Heart left ventricle (tissue), 16 donors: ENCODE results near the gene RBM15. TPM values are rescaled to one million over a fixed set of nuclear protein-coding genes. Genes with fewer than 3 reads are reported as not detected.

Experiments used
- ATAC-seq, 4 donors: fragments of 200-7000 bp; cut with Tn5 transposase; one replicate each; pipeline ENCODE4 v1.9.1; 2020 to 2022; ENCODE audit warnings: moderate library complexity in 4 of 4, mild to moderate bottlenecking in 3 of 4, moderate number of reproducible peaks in 1 of 4
- DNase-seq, 5 donors: peaks; one replicate each; pipeline ENCODE4 v3.0.0-alpha.2; 2020
- H3K27ac ChIP-seq, 12 donors: fragments of 200-600 bp; sonication (generic) in 4 of 12; one replicate each; pipeline versions ENCODE4 v1.5.0 to v1.8.0; 2016 to 2022; ENCODE audit warnings: mild to moderate bottlenecking in 2 of 12
- H3K27me3 ChIP-seq, 9 donors: fragments of 200-600 bp; sonication (generic) in 2 of 9; one replicate each; pipeline versions ENCODE4 v1.5.1 to v1.8.0; 2016 to 2022; ENCODE audit warnings: mild to moderate bottlenecking in 3 of 9
- H3K36me3 ChIP-seq, 9 donors: fragments of 200-600 bp; sonication (generic) in 2 of 9; one replicate each; pipeline versions ENCODE4 v1.5.0 to v1.8.0; 2018 to 2022; ENCODE audit warnings: mild to moderate bottlenecking in 2 of 9
- H3K4me1 ChIP-seq, 12 donors: fragments of 200-600 bp; sonication (generic) in 4 of 12; one replicate each; pipeline versions ENCODE4 v1.5.0 to v1.8.0; 2016 to 2022; ENCODE audit warnings: mild to moderate bottlenecking in 3 of 12
- H3K4me3 ChIP-seq, 12 donors: fragments of 200-600 bp; sonication (generic) in 4 of 12; one replicate each; pipeline versions ENCODE4 v1.5.0 to v1.8.0; 2017 to 2022; ENCODE audit warnings: mild to moderate bottlenecking in 9 of 12, moderate library complexity in 4 of 12
- H3K9me3 ChIP-seq, 12 donors: fragments of 200-600 bp; sonication (generic) in 4 of 12; one replicate each; pipeline versions ENCODE4 v1.5.0 to v1.8.0; 2016 to 2022; ENCODE audit warnings: mild to moderate bottlenecking in 1 of 12
- POLR2A ChIP-seq, 2 donors: fragments of 450-650 bp; IDR thresholded peaks; one replicate each; pipeline ENCODE4 v1.6.1; 2017; ENCODE audit warnings: antibody characterized with exemption in 2 of 2, mild to moderate bottlenecking in 2 of 2, moderate library complexity in 2 of 2
- WGBS, 4 donors: extraction: QIAGEN DNeasy Blood & Tissue Kit in 2 of 4; methylation state at CpG; one replicate each; pipeline versions ENCODE4 v1.1.5 to v1.1.7; 2013 to 2018; 5-methylcytosine and 5-hydroxymethylcytosine counted together
- intact Hi-C, 10 donors: fragments of 100-400 bp; cut with DNase I; formaldehyde crosslinking; loops; one replicate each; pipeline versions ENCODE4 v1.11.1 to v1.14.2; 2022
- polyA plus RNA-seq, 2 donors: library from polyadenylated mRNA; stranded (reverse); fragments of 200-250 nt; gene quantifications; one replicate each; pipeline ENCODE4 v1.2.3, GENCODE V29; 2013
- total RNA-seq, 9 donors: library from RNA; depleted of rRNA in 2 of 9; stranded (reverse); fragments of >200 nt in 2 of 9; fragmentation: NEBNext Ultra II Directional in 3 of 9; extraction: Animal tissue kit (Norgen Biotek cat#: 25700) in 3 of 9; gene quantifications; one replicate each; pipeline versions ENCODE4 v1.1.0 to v1.2.4, GENCODE V29; 2016 to 2023
- TF ChIP-seq, protein P1 (sequence below), 12 donors: fragments of 200-600 bp; sonication (generic) in 4 of 12; IDR thresholded peaks; one replicate each; pipeline versions ENCODE4 v1.5.0 to v1.8.0; 2018 to 2022; ENCODE audit warnings: antibody characterized with exemption in 12 of 12, mild to moderate bottlenecking in 5 of 12
- donor health status: ischemic (EF 13 %, LVEDD 7.1; RV severe dilation, severe dysfunction).
- donor health status: healthy with polysubstance abuse.
- donor health status: DM: no; HTN: yes; CAD: no.
- donor health status: DM: no; HTN: no; CAD: no.
- donor health status: ischemic (EF 25% LVEDD 6.9; RV normal size, moderate dysfunction).
- donor health status: ischemic (EF 25% LVEDD 5.7; RV mildly dilated, moderate dysfunction).
- donor health status: healthy.
- donor health status: DM: yes; HTN: yes; CAD: no.
- donor health status: ischemic (EF 35%, LVEDD 5.7; RV mildly dilated, moderate dysfunction).
- donor health status: nonischemic (EF 11% LVEDD 7.7; RV severe dilation, severe dysfunction).
- donor health status: DM: yes; HTN: yes; CAD: no.
- donor health status: PGD.
- donor health status: ischemic (EF 29% LVEDD 5.4; RV normal size, mild dysfunction).
- donor health status: nonischemic (EF 23%, LVEDD 6.1; RV moderate dilation, normal function).

Gene RBM15
- total and polyA plus RNA-seq, 11 donors, result 4.6 to 24.4 (median 16.3) TPM

DNA sequence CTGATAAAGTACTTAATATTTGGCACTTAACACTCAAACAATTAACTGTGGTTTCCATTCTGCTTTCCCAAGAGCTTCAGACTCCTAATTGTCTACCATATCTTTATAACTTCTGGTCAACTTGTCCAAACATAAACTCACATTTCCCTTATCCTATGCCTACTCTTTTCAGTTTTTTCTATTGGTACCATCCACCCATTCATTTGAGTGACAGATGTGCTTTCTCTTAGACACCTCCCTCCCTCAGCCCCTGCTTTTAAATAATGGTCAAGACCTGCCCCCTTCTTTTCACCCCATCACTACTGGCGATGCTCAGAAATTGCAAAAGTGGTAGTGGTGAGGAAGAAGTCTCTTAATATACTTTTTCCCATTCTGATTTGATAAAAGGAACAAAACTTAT lies 46.2 kb downstream of the RBM15 start:
- Histone ChIP-seq H3K4me1 (peaks cover 0 to 27% (median 7%) of the 10 kb centered on the region in 12 donors), H3K9me3 (no peaks in the 10 kb centered on the region), H3K27ac (no peak overlapping the region), H3K4me3 (no peak overlapping the region), H3K36me3 (peaks cover 0 to 45% (median 9%) of the 10 kb centered on the region in 9 donors), H3K27me3 (no peaks in the 10 kb centered on the region)
- no peak for TF ChIP-seq POLR2A (IDR thresholded peaks at IDR 0.05)
- TF ChIP-seq, protein P1, sequence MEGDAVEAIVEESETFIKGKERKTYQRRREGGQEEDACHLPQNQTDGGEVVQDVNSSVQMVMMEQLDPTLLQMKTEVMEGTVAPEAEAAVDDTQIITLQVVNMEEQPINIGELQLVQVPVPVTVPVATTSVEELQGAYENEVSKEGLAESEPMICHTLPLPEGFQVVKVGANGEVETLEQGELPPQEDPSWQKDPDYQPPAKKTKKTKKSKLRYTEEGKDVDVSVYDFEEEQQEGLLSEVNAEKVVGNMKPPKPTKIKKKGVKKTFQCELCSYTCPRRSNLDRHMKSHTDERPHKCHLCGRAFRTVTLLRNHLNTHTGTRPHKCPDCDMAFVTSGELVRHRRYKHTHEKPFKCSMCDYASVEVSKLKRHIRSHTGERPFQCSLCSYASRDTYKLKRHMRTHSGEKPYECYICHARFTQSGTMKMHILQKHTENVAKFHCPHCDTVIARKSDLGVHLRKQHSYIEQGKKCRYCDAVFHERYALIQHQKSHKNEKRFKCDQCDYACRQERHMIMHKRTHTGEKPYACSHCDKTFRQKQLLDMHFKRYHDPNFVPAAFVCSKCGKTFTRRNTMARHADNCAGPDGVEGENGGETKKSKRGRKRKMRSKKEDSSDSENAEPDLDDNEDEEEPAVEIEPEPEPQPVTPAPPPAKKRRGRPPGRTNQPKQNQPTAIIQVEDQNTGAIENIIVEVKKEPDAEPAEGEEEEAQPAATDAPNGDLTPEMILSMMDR (IDR thresholded peaks at IDR 0.05), result no peak
- 96 to 98% (median 98%) methylated on average over 1 of the region's 1 CpG for WGBS, 4 donors
- intact Hi-C loops, result loop anchor here in 2 of 10 donors (2.0 to 5.0 kb wide), 2 partner anchors 25 to 38 kb away; no protein-coding TSS in a partner anchor
- DNase-seq (no peak), ATAC-seq (no peak)

DNA sequence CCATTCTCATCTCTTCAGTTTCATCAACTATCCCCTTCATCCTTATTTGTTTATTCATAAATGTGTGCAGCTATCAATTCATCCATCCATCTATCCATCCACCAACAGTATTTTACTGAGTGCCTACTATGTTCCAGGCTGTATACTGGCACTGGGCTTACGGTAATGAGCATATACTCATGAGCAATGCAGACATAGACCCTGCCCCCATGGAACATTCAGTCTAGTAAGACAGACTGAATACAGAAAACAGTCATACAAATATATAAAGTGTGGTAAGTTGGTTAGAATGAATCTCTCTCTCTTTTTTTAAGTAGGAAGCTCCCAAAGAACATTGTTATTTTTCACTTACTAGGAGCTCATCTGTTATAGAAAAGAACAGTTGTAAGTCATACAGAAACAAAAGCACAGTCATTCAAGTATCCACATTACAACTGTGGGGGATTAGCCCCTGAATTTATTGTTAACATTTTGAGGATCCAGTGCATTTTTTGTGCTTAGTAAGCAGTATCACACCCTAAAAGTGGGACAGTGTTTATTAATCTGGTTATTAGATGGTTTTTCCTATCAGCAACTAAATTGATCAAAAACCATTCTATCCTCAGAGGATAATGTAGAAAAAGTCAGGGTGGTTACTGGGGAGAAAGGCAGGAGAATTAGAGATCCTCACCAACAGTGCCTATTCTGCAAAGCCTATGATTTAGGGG lies 48.0 kb downstream of the RBM15 start:
- H3K27ac ChIP-seq, result no peak overlapping the region
- no peaks in the 10 kb centered on the region for H3K27me3 ChIP-seq
- no peaks in the 10 kb centered on the region for H3K9me3 ChIP-seq
- no peak overlapping the region for H3K4me3 ChIP-seq
- no peak for TF ChIP-seq POLR2A (IDR thresholded peaks at IDR 0.05)
- TF ChIP-seq, protein P1 (IDR thresholded peaks at IDR 0.05), result no peak
- H3K36me3 ChIP-seq, result peaks cover 0 to 34% (median 6%) of the 10 kb centered on the region in 9 donors
- peaks cover 0 to 21% (median 7%) of the 10 kb centered on the region in 12 donors for H3K4me1 ChIP-seq
- no peak for DNase-seq
- intact Hi-C loops, result loop anchor here in 1 of 10 donors (5.0 kb wide), 1 partner anchor 40 kb away; no protein-coding TSS in a partner anchor
- ATAC-seq, result no peak
- 100% methylated on average over 1 of the region's 1 CpG for WGBS, 4 donors

GRCh38 chr1:110390096-110390495 lies 50.9 kb downstream of the RBM15 start:
- intact Hi-C loops, result loop anchor here in 1 of 10 donors (5.0 kb wide), 1 partner anchor 38 kb away; no protein-coding TSS in a partner anchor
- Histone ChIP-seq H3K9me3 (no peaks in the 10 kb centered on the region), H3K27me3 (no peaks in the 10 kb centered on the region), H3K4me3 (peak overlapping the region in 10 of 12 donors; percentile 23 to 58 (median 44)), H3K36me3 (peaks cover 0 to 32% (median 11%) of the 10 kb centered on the region in 9 donors), H3K27ac (peak overlapping the region in 9 of 12 donors; percentile 2 to 69 (median 55)), H3K4me1 (peaks cover 0 to 4% (median 0%) of the 10 kb centered on the region in 12 donors)
- ATAC-seq, result peak; percentile 64 to 85 (median 74)
- WGBS, 4 donors, result 75 to 82% (median 76%) methylated on average over 6 of the region's 6 CpGs
- DNase-seq, result peak in 4 of 5 donors; percentile 32 to 49 (median 46)
- TF ChIP-seq, protein P1 (IDR thresholded peaks at IDR 0.05), result no peak
- TF ChIP-seq POLR2A (IDR thresholded peaks at IDR 0.05), result no peak

GRCh38 chr1:110390692-110391245 lies 51.6 kb downstream of the RBM15 start, which contains the start of gene SLC16A4:
TSS of gene SLC16A4 (minus strand) at chr1:110391026. CDS start at chr1:110389323, 1,703 bp downstream.
- ATAC-seq (peak; percentile 42 to 89 (median 84)), DNase-seq (peak in 1 of 5 donors; percentile 17)
- no peaks in the 10 kb centered on the region for H3K9me3 ChIP-seq
- H3K4me1 ChIP-seq, result peaks cover 0 to 4% (median 0%) of the 10 kb centered on the region in 12 donors
- peak within 1 kb of the TSS in 10 of 12 donors; percentile 23 to 58 (median 44) for H3K4me3 ChIP-seq
- WGBS, 4 donors, result 46 to 52% (median 50%) methylated on average over 8 of the region's 8 CpGs
- intact Hi-C loops, result loop anchor here in 1 of 10 donors (5.0 kb wide), 1 partner anchor 38 kb away; no protein-coding TSS in a partner anchor
- peak within 1 kb of the TSS in 9 of 12 donors; percentile 2 to 69 (median 55) for H3K27ac ChIP-seq
- TF ChIP-seq, protein P1 (IDR thresholded peaks at IDR 0.05), result no peak
- no peak for TF ChIP-seq POLR2A (IDR thresholded peaks at IDR 0.05)
- H3K36me3 ChIP-seq, result peaks cover 0 to 34% (median 11%) of the 10 kb centered on the region in 9 donors
- H3K27me3 ChIP-seq, result no peaks in the 10 kb centered on the region
